ENCODE results near the gene HTR4.

Gene HTR4

DNA sequence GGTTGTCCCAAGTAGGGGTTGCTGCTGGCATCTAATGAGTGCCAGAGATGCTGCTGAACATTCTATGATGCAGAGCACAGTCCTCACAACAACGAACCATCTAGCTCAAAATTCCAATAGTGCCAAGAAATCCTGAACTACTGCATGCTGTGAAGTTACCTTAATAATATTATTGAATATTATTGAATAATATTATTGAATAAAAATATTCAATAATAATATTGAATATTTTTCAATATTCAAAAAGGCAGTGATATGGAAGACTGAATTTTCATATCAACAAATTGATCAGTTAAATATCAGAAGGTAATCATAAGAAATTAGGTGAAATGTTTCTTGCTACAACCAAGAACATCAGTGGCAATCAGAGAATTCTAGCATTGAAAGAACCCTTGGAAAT lies 2.8 kb downstream of the HTR4 start:
- DNase-seq: no peak
- no peaks in the 10 kb centered on the region for H3K36me3 ChIP-seq
- H3K9me3 ChIP-seq: no peaks in the 10 kb centered on the region
- no peaks in the 10 kb centered on the region for H3K4me1 ChIP-seq
- peaks cover 38% of the 10 kb centered on the region for H3K27me3 ChIP-seq
- no peak overlapping the region for H3K4me3 ChIP-seq (ENCODE audit: low read depth, low read length)
- no peak for TF ChIP-seq CTCF (IDR thresholded peaks at IDR 0.05; ENCODE audit: low read depth, low read length)

DNA sequence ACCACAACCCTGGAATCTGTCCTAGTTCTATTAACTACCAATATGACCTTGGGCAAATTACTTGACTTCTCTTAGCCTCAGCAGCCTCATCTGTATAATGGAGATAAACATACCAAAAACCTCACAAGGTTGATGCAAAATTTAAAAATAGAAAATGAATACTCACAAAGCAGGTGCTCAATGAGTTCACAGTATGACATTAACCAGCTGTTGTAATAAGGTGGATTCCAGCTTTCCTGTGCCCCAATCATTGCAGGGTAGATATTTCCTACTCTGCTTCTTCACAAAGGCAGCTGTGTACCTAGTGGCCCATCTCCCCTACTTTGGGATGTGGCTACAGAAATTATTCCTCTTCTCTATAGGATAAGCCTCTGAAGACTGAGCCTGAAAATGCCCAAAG lies 8.8 kb downstream of the HTR4 start:
- Histone ChIP-seq H3K4me3 (ENCODE audit: low read depth, low read length) (no peak overlapping the region), H3K36me3 (no peaks in the 10 kb centered on the region), H3K27me3 (no peaks in the 10 kb centered on the region), H3K4me1 (no peaks in the 10 kb centered on the region), H3K9me3 (no peaks in the 10 kb centered on the region)
- TF ChIP-seq CTCF (IDR thresholded peaks at IDR 0.05; ENCODE audit: low read depth, low read length): no peak
- no peak for DNase-seq

DNA sequence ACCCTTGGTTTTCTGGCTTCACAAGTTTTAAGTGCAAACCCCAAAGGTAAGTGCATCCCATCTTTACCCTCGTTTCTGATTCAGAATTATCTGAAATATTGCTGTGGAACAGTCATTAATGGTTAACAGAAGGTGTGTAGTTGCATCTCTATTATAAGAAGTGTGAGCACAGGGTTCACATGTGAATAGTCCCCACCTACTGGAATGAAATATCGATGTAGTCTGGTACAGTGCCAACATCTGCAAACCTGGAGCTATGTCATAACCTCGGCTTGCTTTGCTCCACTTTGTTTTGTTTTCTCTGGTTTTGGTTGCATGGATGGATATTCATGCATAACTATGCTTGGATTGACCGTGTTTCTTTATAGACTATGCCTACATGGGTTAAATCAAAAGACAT lies 12.6 kb downstream of the HTR4 start:
- H3K27me3 ChIP-seq: no peaks in the 10 kb centered on the region
- DNase-seq: no peak
- no peaks in the 10 kb centered on the region for H3K36me3 ChIP-seq
- no peaks in the 10 kb centered on the region for H3K9me3 ChIP-seq
- H3K4me1 ChIP-seq: no peaks in the 10 kb centered on the region
- no peak for TF ChIP-seq CTCF (IDR thresholded peaks at IDR 0.05; ENCODE audit: low read depth, low read length)
- no peak overlapping the region for H3K4me3 ChIP-seq (ENCODE audit: low read depth, low read length)

DNA sequence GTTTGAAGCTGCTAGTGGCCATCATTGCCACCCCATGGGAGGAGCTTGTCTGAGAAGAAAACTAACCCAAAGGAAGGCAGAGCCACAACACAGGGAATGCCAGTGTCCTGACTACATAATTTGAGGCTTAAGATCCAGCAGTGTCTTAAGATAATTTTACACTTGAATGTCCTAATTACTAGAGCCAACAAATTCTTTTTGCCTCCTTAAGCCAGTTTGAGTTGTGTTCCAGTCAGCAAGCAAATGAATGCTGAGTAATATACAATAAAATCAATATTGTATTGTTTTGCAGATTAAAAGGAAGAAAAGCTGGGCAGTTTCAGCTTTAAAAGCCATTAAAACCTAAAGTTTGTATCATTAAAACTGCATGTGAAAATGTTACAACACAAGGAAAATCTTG lies 13.9 kb downstream of the HTR4 start:
- no peaks in the 10 kb centered on the region for H3K27me3 ChIP-seq
- DNase-seq: no peak
- TF ChIP-seq CTCF (IDR thresholded peaks at IDR 0.05; ENCODE audit: low read depth, low read length): no peak
- peaks cover 5% of the 10 kb centered on the region; the same call in 1 of the 2 replicates for H3K4me1 ChIP-seq
- H3K36me3 ChIP-seq: no peaks in the 10 kb centered on the region
- H3K4me3 ChIP-seq (ENCODE audit: low read depth, low read length): no peak overlapping the region
- no peaks in the 10 kb centered on the region for H3K9me3 ChIP-seq

GRCh38 chr5:148639081-148639480 lies 15.2 kb downstream of the HTR4 start:
- no peak for TF ChIP-seq CTCF (IDR thresholded peaks at IDR 0.05; ENCODE audit: low read depth, low read length)
- H3K4me1 ChIP-seq: peaks cover 10% of the 10 kb centered on the region
- no peaks in the 10 kb centered on the region for H3K9me3 ChIP-seq
- no peaks in the 10 kb centered on the region for H3K27me3 ChIP-seq
- no peaks in the 10 kb centered on the region for H3K36me3 ChIP-seq
- DNase-seq: no peak
- H3K4me3 ChIP-seq (ENCODE audit: low read depth, low read length): no peak overlapping the region

DNA sequence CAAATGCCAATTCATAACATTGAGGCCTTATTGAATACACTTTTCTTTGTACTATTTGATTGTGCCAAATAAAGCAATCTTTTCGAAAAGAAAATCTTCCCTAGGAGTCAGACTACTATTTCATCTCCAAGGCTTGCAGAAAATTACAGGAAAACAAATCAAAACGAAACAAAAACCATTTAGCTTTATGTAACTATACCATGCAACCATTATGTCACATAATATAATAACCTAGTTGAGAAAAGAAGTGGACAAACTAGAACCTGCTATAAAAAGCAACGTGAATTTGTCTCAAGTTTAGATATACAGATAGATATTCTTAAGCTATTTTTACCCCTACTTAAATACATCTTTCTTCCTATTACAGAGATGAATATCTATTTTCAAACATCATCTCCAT lies 18.0 kb downstream of the HTR4 start:
- no peaks in the 10 kb centered on the region for H3K36me3 ChIP-seq
- no peaks in the 10 kb centered on the region for H3K9me3 ChIP-seq
- H3K4me1 ChIP-seq: peaks cover 10% of the 10 kb centered on the region
- no peaks in the 10 kb centered on the region for H3K27me3 ChIP-seq
- no peak for TF ChIP-seq CTCF (IDR thresholded peaks at IDR 0.05; ENCODE audit: low read depth, low read length)
- DNase-seq: no peak
- no peak overlapping the region for H3K4me3 ChIP-seq (ENCODE audit: low read depth, low read length)
